ENCODE results near the gene RPLP2.

The RPLP2 gene

DNA sequence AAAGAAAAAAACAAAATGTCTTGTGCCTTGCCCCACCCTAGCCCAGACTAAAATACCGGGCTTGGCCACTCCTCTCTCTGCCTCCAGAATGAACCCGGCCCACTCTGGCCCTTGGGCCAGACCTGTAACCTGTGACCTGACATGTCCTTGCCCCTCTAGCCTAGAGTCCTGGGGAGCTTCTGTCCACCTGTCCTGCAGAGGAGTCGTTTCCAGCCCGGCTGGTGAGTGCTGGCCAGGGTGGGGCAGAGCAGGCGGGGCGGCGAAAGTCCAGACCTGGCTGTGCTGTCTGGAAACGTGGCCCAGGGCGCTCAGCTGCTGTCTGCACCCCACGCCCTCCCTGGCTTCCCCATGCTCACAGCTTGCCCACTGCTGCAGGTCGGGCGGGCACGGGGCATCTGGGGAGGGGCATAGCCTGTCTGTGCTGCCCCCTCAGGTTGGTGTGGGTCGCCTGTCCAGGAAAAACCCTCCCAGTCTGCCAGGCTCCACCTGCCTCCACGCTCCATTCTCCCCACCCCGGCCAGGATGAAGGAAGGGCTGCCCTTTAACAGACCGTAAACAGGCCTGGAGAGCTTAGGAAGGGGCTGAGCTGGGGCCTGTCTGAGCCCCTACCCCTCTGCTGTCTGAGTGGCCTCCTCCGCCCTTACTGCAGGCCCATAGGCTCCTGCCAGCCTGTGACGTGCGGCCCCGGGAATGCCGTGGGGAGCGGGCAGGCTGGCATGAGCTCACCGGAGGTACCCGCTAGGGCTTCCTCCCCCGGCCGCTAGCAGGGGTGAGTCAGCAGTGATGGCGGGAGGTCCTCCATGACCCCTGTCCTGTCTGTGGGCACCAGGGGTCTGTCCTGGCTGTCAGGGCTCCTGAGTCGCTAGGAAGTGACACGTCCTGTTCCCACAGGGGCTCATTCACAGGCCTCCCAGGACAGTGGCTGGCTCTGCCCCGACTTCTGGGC, 24.9 kb downstream of the RPLP2 start:
- DNase-seq (ENCODE audit: low read depth in 2 of 2): peak; percentile 64 to 77
- peak overlapping the region; percentile 21 to 31 for H3K4me3 ChIP-seq (replicated peaks in 1 of 2; ENCODE audit: low read depth in 2 of 2, low read length in 2 of 2)
- TF ChIP-seq, protein P1, sequence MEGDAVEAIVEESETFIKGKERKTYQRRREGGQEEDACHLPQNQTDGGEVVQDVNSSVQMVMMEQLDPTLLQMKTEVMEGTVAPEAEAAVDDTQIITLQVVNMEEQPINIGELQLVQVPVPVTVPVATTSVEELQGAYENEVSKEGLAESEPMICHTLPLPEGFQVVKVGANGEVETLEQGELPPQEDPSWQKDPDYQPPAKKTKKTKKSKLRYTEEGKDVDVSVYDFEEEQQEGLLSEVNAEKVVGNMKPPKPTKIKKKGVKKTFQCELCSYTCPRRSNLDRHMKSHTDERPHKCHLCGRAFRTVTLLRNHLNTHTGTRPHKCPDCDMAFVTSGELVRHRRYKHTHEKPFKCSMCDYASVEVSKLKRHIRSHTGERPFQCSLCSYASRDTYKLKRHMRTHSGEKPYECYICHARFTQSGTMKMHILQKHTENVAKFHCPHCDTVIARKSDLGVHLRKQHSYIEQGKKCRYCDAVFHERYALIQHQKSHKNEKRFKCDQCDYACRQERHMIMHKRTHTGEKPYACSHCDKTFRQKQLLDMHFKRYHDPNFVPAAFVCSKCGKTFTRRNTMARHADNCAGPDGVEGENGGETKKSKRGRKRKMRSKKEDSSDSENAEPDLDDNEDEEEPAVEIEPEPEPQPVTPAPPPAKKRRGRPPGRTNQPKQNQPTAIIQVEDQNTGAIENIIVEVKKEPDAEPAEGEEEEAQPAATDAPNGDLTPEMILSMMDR (IDR thresholded peaks at IDR 0.05; ENCODE audit: low read depth, low read length): no peak

DNA sequence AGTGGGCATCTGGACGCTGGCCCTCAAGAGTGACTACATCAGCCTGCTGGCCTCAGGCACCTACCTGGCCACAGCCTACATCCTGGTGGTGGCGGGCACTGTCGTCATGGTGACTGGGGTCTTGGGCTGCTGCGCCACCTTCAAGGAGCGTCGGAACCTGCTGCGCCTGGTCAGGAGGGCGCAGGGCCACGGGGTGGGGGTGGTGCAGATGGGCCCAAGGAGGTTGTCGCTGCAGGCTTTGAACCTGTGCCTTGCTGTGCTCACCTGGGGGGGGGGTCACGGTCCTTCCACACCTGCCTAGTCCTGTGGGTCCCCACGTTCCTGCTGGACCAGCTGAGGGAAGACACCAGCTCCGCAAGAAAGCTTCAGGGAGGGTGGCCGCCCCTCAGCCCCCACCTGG, 26.5 kb downstream of the RPLP2 start:
- no peak for DNase-seq (ENCODE audit: low read depth in 2 of 2)
- no peak overlapping the region for H3K4me3 ChIP-seq (replicated peaks in 1 of 2; ENCODE audit: low read depth in 2 of 2, low read length in 2 of 2)
- TF ChIP-seq, protein P1 (IDR thresholded peaks at IDR 0.05; ENCODE audit: low read depth, low read length): no peak

DNA sequence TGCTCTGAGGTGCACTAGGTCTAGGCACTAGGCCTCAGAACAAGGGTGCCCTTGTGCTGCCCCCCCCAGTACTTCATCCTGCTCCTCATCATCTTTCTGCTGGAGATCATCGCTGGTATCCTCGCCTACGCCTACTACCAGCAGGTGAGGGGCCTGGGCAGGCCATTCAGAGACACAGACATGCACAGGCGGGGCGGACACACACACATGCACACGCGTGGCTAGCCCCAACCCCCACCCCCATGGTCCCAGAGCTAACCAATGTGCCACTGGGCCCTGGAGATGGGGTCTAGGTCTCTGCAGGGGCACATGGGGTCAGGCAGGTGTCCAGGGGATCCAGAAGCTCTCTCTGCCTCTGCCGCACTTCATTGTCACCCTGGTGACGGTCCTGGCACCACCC, 26.9 kb downstream of the RPLP2 start:
- TF ChIP-seq, protein P1 (IDR thresholded peaks at IDR 0.05; ENCODE audit: low read depth, low read length): no peak
- no peak overlapping the region for H3K4me3 ChIP-seq (replicated peaks in 1 of 2; ENCODE audit: low read depth in 2 of 2, low read length in 2 of 2)
- DNase-seq (ENCODE audit: low read depth in 2 of 2): no peak

DNA sequence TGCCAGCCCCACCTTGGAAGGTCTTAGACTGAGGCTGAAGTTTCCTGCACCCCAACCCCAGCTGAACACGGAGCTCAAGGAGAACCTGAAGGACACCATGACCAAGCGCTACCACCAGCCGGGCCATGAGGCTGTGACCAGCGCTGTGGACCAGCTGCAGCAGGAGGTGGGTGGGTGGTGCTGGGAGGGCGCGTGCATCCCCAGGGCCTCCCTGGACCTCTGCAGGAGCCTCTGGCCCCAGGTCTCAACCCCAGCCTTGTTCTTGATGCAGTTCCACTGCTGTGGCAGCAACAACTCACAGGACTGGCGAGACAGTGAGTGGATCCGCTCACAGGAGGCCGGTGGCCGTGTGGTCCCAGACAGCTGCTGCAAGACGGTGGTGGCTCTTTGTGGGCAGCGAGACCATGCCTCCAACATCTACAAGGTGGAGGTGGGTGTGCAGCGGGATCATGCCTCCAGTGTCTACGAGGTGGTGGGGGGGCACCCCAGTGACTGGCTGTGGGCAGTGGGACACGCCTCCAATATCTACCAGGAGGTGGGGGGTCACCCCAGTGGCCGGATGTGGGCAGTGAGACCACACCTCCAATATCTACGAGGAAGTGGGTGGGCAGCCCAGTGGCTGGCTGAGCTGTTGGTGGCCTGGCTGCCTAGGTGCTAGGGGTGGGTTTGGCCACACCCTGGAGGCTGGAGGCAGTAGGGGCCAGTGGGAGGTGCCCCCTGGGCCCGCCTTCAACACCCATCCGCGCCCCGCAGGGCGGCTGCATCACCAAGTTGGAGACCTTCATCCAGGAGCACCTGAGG, 27.6 kb downstream of the RPLP2 start:
- no peak for DNase-seq (ENCODE audit: low read depth in 2 of 2)
- H3K4me3 ChIP-seq (replicated peaks in 1 of 2; ENCODE audit: low read depth in 2 of 2, low read length in 2 of 2): no peak overlapping the region
- TF ChIP-seq, protein P1 (IDR thresholded peaks at IDR 0.05; ENCODE audit: low read depth, low read length): no peak

DNA sequence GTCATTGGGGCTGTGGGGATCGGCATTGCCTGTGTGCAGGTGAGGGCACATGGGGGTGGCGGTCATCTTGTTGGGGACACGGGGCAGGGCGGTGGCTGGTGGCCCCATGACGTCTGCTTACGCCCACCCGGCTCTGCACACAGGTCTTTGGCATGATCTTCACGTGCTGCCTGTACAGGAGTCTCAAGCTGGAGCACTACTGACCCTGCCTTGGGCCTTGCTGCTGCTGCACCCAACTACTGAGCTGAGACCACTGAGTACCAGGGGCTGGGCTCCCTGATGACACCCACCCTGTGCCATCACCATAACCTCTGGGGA, 28.2 kb downstream of the RPLP2 start:
- no peak for DNase-seq (ENCODE audit: low read depth in 2 of 2)
- TF ChIP-seq, protein P1 (IDR thresholded peaks at IDR 0.05; ENCODE audit: low read depth, low read length): no peak
- no peak overlapping the region for H3K4me3 ChIP-seq (replicated peaks in 1 of 2; ENCODE audit: low read depth in 2 of 2, low read length in 2 of 2)

DNA sequence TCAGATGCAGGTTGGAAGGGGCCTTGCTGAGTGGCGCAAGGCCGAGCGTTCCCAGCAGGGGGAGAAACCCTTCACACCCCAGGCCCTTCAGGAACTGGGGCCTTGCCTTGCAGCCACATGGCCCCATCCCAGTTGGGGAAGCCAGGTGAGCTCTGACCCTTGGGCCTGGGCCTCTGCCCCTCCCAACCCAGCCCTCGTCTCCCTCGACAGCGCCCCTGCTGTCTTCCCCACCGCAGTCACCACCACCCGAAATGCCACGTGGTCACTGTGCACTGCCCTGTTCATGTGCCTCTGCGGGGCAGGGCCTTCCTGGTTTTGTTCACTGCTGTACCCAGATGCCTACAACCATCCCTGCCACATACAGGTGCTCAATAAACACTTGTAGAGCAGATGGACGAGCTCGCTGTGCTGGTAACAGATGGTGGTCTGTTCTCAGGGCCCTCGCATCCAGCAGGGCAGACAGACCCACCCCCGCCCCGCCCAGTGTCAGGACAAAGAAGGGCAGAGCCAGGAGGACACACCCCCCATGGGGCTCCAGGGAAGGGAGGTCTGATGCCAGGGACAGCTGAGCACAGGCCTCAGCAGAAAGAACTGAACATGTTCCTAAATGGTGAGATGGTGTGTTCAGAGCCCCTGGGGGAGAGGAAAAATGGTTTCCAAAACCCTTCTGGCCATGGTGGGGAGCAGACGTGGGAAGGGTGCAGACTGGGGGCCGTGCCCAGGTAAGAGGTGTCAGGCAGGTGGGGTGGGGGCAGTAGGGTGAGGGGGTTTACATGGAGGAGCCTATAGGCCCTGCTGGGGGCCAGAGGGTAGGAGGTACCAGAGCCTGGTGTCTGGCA, 28.9 kb downstream of the RPLP2 start:
- TF ChIP-seq, protein P1 (IDR thresholded peaks at IDR 0.05; ENCODE audit: low read depth, low read length): peak; percentile 26

More for the DNA sequence above, 28.9 kb downstream of the RPLP2 start:
- peak in 1 of 2 donors; percentile 47 for DNase-seq (ENCODE audit: low read depth in 2 of 2)
- no peak overlapping the region for H3K4me3 ChIP-seq (replicated peaks in 1 of 2; ENCODE audit: low read depth in 2 of 2, low read length in 2 of 2)

Measured in cardiac fibroblast (primary cell).